ENCODE measurements around the gene HES7.

Gene HES7

DNA sequence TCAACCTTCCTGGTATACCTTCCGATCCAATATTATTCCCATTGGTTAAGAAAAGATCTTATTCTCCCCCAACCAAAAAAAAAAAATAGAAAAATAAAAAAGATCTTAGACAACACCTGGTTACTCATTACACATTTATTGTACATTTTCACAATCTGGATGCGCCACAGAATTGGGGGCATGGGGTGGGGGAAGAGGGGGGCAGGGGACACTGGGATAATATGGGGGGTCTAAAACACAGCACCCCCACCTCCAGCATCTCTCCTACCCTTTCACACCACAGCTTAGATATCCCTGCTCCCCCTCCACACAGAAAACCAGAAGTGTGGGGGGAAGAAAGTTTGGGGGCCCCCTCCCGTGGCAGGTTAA, 35.1 kb upstream of the HES7 start:
- peak overlapping the region; percentile 59 for H3K4me2 ChIP-seq (ENCODE audit: insufficient read depth, low read length)
- H3K9ac ChIP-seq (ENCODE audit: low read depth, low read length), result no peak overlapping the region
- H3K4me3 ChIP-seq (ENCODE audit: low read depth in 1 of 2, low read length in 2 of 2), result no peak overlapping the region
- H4K20me1 ChIP-seq (ENCODE audit: insufficient read depth, low read length), result peaks cover 26% of the 10 kb centered on the region
- no peak overlapping the region for H2AFZ ChIP-seq (ENCODE audit: low read depth, low read length)
- TF ChIP-seq EZH2 (IDR thresholded peaks at IDR 0.05; ENCODE audit: borderline replicate concordance, low read depth, low read length, severe bottlenecking), result no peak
- TF ChIP-seq, protein P1, sequence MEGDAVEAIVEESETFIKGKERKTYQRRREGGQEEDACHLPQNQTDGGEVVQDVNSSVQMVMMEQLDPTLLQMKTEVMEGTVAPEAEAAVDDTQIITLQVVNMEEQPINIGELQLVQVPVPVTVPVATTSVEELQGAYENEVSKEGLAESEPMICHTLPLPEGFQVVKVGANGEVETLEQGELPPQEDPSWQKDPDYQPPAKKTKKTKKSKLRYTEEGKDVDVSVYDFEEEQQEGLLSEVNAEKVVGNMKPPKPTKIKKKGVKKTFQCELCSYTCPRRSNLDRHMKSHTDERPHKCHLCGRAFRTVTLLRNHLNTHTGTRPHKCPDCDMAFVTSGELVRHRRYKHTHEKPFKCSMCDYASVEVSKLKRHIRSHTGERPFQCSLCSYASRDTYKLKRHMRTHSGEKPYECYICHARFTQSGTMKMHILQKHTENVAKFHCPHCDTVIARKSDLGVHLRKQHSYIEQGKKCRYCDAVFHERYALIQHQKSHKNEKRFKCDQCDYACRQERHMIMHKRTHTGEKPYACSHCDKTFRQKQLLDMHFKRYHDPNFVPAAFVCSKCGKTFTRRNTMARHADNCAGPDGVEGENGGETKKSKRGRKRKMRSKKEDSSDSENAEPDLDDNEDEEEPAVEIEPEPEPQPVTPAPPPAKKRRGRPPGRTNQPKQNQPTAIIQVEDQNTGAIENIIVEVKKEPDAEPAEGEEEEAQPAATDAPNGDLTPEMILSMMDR (IDR thresholded peaks at IDR 0.05; ENCODE audit: borderline replicate concordance, extremely low read depth, low read length, poor library complexity, severe bottlenecking), result no peak
- H3K27me3 ChIP-seq (ENCODE audit: insufficient read depth, low read length, poor library complexity), result no peaks in the 10 kb centered on the region
- peaks cover 81% of the 10 kb centered on the region for H3K4me1 ChIP-seq (ENCODE audit: insufficient read depth, low read length)
- peaks cover 41% of the 10 kb centered on the region for H3K79me2 ChIP-seq (ENCODE audit: insufficient read depth, low read length)
- peaks cover 39% of the 10 kb centered on the region for H3K36me3 ChIP-seq (ENCODE audit: insufficient read depth, low read length)
- ATAC-seq (ENCODE audit: insufficient read depth, low read depth) (no peak), DNase-seq (no peak)
- no peak overlapping the region for H3K27ac ChIP-seq (ENCODE audit: low read length)
- no peaks in the 10 kb centered on the region for H3K9me3 ChIP-seq (ENCODE audit: insufficient read depth, low read length, severe bottlenecking)

GRCh38 chr17:8158267-8159031, 34.5 kb upstream of the HES7 start:
- Histone ChIP-seq H3K4me1 (ENCODE audit: insufficient read depth, low read length) (peaks cover 78% of the 10 kb centered on the region), H4K20me1 (ENCODE audit: insufficient read depth, low read length) (peaks cover 26% of the 10 kb centered on the region), H3K79me2 (ENCODE audit: insufficient read depth, low read length) (peaks cover 39% of the 10 kb centered on the region), H3K9ac (ENCODE audit: low read depth, low read length) (peak overlapping the region; percentile 34), H3K4me2 (ENCODE audit: insufficient read depth, low read length) (peak overlapping the region; percentile 59), H3K27me3 (ENCODE audit: insufficient read depth, low read length, poor library complexity) (no peaks in the 10 kb centered on the region), H2AFZ (ENCODE audit: low read depth, low read length) (no peak overlapping the region), H3K27ac (ENCODE audit: low read length) (peak overlapping the region; percentile 71), H3K36me3 (ENCODE audit: insufficient read depth, low read length) (peaks cover 39% of the 10 kb centered on the region), H3K9me3 (ENCODE audit: insufficient read depth, low read length, severe bottlenecking) (no peaks in the 10 kb centered on the region), H3K4me3 (ENCODE audit: low read depth in 1 of 2, low read length in 2 of 2) (peak overlapping the region in 1 of 2 experiments; percentile 32; a peak in 2 of 4 replicates)
- DNase-seq, result peak; percentile 89
- peak; percentile 34 for ATAC-seq (ENCODE audit: insufficient read depth, low read depth)
- TF ChIP-seq, protein P1 (IDR thresholded peaks at IDR 0.05; ENCODE audit: borderline replicate concordance, extremely low read depth, low read length, poor library complexity, severe bottlenecking), result peak; percentile 92
- no peak for TF ChIP-seq EZH2 (IDR thresholded peaks at IDR 0.05; ENCODE audit: borderline replicate concordance, low read depth, low read length, severe bottlenecking)

GRCh38 chr17:8156246-8156992, 32.5 kb upstream of the HES7 start:
- H3K36me3 ChIP-seq (ENCODE audit: insufficient read depth, low read length), result peaks cover 28% of the 10 kb centered on the region
- no peaks in the 10 kb centered on the region for H3K27me3 ChIP-seq (ENCODE audit: insufficient read depth, low read length, poor library complexity)
- peak; percentile 100 for DNase-seq
- peaks cover 81% of the 10 kb centered on the region for H3K4me1 ChIP-seq (ENCODE audit: insufficient read depth, low read length)
- H2AFZ ChIP-seq (ENCODE audit: low read depth, low read length), result peak overlapping the region; percentile 71
- H3K4me3 ChIP-seq (ENCODE audit: low read depth in 1 of 2, low read length in 2 of 2), result peak overlapping the region; percentile 17 to 70; a peak in 3 of 4 replicates
- H3K79me2 ChIP-seq (ENCODE audit: insufficient read depth, low read length), result peaks cover 25% of the 10 kb centered on the region
- H3K27ac ChIP-seq (ENCODE audit: low read length), result peak overlapping the region; percentile 78
- H3K9ac ChIP-seq (ENCODE audit: low read depth, low read length), result peak overlapping the region; percentile 69
- H3K9me3 ChIP-seq (ENCODE audit: insufficient read depth, low read length, severe bottlenecking), result no peaks in the 10 kb centered on the region
- peak; percentile 81 for ATAC-seq (ENCODE audit: insufficient read depth, low read depth)
- H4K20me1 ChIP-seq (ENCODE audit: insufficient read depth, low read length), result peaks cover 16% of the 10 kb centered on the region
- no peak for TF ChIP-seq EZH2 (IDR thresholded peaks at IDR 0.05; ENCODE audit: borderline replicate concordance, low read depth, low read length, severe bottlenecking)
- TF ChIP-seq, protein P1 (IDR thresholded peaks at IDR 0.05; ENCODE audit: borderline replicate concordance, extremely low read depth, low read length, poor library complexity, severe bottlenecking), result peak; percentile 41
- peak overlapping the region; percentile 92 for H3K4me2 ChIP-seq (ENCODE audit: insufficient read depth, low read length)
